ENCODE data around the gene METTL4. TPM values are rescaled to one million over a fixed set of nuclear protein-coding genes. Genes with fewer than 3 reads are reported as not detected.
A peak's percentile ranks its signal among the peaks of the same experiment; 100 is the strongest.

Gene METTL4
- total and polyA plus RNA-seq, 9 of the 15 experiments (the other 6 are each of a cell fraction or from before 2014, with no cell fraction given) = 7.9 to 32.8 (median 22.1) TPM

DNA sequence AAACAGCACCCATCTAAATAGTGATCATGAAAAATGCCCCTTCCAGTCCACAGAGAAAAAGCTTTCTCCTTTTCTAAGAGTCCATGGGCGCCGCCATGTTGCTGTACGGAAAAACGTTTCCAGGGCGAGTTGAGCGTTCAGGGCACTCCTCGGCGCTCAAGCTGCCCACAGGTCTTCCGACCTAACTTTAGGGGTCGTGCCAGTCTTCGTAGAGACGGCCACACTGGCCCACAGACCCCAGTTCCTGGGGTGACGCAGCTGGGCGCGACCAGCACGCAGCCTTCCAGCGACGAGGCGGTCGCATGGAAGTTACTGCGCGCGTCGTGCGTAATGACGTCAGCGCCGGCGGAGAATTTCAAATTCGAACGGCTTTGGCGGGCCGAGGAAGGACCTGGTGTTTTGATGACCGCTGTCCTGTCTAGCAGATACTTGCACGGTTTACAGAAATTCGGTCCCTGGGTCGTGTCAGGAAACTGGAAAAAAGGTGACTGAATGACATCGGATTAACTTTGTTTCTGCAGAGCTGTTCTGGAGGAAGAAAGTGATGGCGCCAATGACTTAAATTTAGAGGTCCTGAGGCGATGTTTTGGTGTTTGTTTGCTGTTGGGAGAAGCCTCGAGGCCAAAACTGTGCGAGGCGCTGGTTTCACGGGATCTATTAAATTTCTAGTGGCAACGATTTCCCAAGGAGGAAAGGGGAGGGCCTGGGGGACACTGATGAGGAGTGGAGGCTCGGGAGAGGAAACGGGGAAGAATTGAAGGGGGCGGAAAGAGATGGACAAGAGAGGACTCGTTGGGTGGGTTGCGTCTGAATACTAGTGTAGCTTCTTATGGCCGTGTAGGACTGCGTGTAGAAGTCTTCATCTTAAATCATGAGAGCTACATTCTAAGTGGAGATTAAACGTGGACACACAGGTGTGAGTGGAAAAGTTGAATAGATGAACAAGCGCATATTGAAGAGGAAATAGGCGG, at the start of gene METTL4, which contains the start of gene NDC80 (continued):
- TF ChIP-seq PREB (CRISPR knock-in tag; IDR thresholded peaks at IDR 0.05) (no peak), GABPA (tag; conservative IDR thresholded peaks at IDR 0.05; ENCODE audit: low read depth) (peak; percentile 75), MBD2 (IDR thresholded peaks at IDR 0.05; ENCODE audit: borderline replicate concordance, low read depth) (peak; percentile 82), FOXJ2 (tag; IDR thresholded peaks at IDR 0.05) (no peak), ZNF121 (CRISPR knock-in tag; conservative IDR thresholded peaks at IDR 0.05) (no peak), TARDBP (IDR thresholded peaks at IDR 0.05) (no peak), DMBX1 (CRISPR knock-in tag; IDR thresholded peaks at IDR 0.05; ENCODE audit: borderline replicate concordance) (no peak), POLR2AphosphoS5 (IDR thresholded peaks at IDR 0.05; ENCODE audit: control insufficient read depth, insufficient read depth, low read depth, low read length) (peak; percentile 90), ZC3H11A (IDR thresholded peaks at IDR 0.05; ENCODE audit: low read depth, low read length) (no peak), IFI16 (CRISPR knock-in tag; IDR thresholded peaks at IDR 0.05) (no peak), ZNF76 (CRISPR knock-in tag; IDR thresholded peaks at IDR 0.05; ENCODE audit: borderline replicate concordance) (no peak; the same call in 1 of the 2 replicates), ZBTB7A (IDR thresholded peaks at IDR 0.05; ENCODE audit: borderline replicate concordance, control insufficient read depth, low read depth, low read length) (peak; percentile 62; the same call in 1 of the 2 replicates), NFXL1 (CRISPR knock-in tag; IDR thresholded peaks at IDR 0.05) (no peak), TAF1 (IDR thresholded peaks at IDR 0.05; ENCODE audit: control insufficient read depth, extremely low read depth, insufficient read depth, low read length, severe bottlenecking) (peak; percentile 48), ZNF668 (CRISPR knock-in tag; IDR thresholded peaks at IDR 0.05) (peak; percentile 67; the same call in 1 of the 2 replicates), TOE1 (IDR thresholded peaks at IDR 0.05; ENCODE audit: borderline replicate concordance) (peak; percentile 65; the same call in 1 of the 2 replicates), TOE1 (CRISPR knock-in tag; IDR thresholded peaks at IDR 0.05; ENCODE audit: borderline replicate concordance, low read depth) (peak; percentile 87; the same call in 1 of the 2 replicates), TBP (optimal IDR thresholded peaks at IDR 0.05; ENCODE audit: low read depth, low read length) (peak; percentile 87)
- TF ChIP-seq, protein P1, sequence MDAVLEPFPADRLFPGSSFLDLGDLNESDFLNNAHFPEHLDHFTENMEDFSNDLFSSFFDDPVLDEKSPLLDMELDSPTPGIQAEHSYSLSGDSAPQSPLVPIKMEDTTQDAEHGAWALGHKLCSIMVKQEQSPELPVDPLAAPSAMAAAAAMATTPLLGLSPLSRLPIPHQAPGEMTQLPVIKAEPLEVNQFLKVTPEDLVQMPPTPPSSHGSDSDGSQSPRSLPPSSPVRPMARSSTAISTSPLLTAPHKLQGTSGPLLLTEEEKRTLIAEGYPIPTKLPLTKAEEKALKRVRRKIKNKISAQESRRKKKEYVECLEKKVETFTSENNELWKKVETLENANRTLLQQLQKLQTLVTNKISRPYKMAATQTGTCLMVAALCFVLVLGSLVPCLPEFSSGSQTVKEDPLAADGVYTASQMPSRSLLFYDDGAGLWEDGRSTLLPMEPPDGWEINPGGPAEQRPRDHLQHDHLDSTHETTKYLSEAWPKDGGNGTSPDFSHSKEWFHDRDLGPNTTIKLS (IDR thresholded peaks at IDR 0.05; ENCODE audit: borderline replicate concordance, low read depth) = peak; percentile 70; the same call in 1 of the 2 replicates
- TF ChIP-seq, protein P2, sequence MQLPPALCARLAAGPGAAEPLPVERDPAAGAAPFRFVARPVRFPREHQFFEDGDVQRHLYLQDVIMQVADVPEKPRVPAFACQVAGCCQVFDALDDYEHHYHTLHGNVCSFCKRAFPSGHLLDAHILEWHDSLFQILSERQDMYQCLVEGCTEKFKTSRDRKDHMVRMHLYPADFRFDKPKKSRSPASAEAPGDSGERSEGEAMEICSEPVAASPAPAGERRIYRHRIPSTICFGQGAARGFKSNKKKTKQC (CRISPR knock-in tag; IDR thresholded peaks at IDR 0.05) = peak; percentile 89
- TF ChIP-seq, protein P3, sequence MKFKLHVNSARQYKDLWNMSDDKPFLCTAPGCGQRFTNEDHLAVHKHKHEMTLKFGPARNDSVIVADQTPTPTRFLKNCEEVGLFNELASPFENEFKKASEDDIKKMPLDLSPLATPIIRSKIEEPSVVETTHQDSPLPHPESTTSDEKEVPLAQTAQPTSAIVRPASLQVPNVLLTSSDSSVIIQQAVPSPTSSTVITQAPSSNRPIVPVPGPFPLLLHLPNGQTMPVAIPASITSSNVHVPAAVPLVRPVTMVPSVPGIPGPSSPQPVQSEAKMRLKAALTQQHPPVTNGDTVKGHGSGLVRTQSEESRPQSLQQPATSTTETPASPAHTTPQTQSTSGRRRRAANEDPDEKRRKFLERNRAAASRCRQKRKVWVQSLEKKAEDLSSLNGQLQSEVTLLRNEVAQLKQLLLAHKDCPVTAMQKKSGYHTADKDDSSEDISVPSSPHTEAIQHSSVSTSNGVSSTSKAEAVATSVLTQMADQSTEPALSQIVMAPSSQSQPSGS (CRISPR knock-in tag; IDR thresholded peaks at IDR 0.05) = peak; percentile 96

Data from K562 (cell line).